Mesendoderm (in vitro differentiated cells): ENCODE data around the gene COX4I1. TPM values are rescaled to one million over a fixed set of nuclear protein-coding genes. Genes with fewer than 3 reads are reported as not detected.
A peak's percentile ranks its signal among the peaks of the same experiment; 100 is the strongest.

Source experiments
- DNase-seq: peaks from one replicate; pipeline ENCODE4 v3.0.0; 2013
- H2AK5ac ChIP-seq: 2 replicates; pipeline ENCODE4 v1.6.1; 2013; ENCODE audit warnings: low read length, inconsistent platforms
- H2BK120ac ChIP-seq: 2 replicates; pipeline ENCODE4 v1.6.1; 2013; ENCODE audit warnings: low read depth, mild to moderate bottlenecking, low read length, moderate library complexity, mixed read lengths
- H2BK15ac ChIP-seq: replicated peaks from 2 replicates; pipeline ENCODE4 v1.6.1; 2013; ENCODE audit warnings: low read depth, mild to moderate bottlenecking, moderate library complexity
- H2BK5ac ChIP-seq: 2 replicates; pipeline ENCODE4 v1.6.1; 2013; ENCODE audit warnings: low read length, inconsistent platforms
- H3K18ac ChIP-seq: 2 replicates; pipeline ENCODE4 v1.6.1; 2013; ENCODE audit warnings: mild to moderate bottlenecking, low read length, mixed read lengths
- H3K23ac ChIP-seq: one replicate; pipeline ENCODE4 v1.6.1; 2013; ENCODE audit warnings: low read length
- H3K27ac ChIP-seq: 2 replicates; pipeline ENCODE4 v1.5.1; 2013; ENCODE audit warnings: low read depth, mild to moderate bottlenecking, inconsistent platforms, low read length, moderate library complexity
- H3K27me3 ChIP-seq: 2 replicates; pipeline ENCODE4 v1.6.1; 2013; ENCODE audit warnings: low read length, control low read depth, mild to moderate bottlenecking, inconsistent platforms; ENCODE audit not compliant: insufficient read depth, poor library complexity
- H3K36me3 ChIP-seq: 2 replicates; pipeline ENCODE4 v1.6.1; 2013; ENCODE audit warnings: low read length, inconsistent platforms; ENCODE audit not compliant: control insufficient read depth, insufficient read depth
- H3K4ac ChIP-seq: one replicate; pipeline ENCODE4 v1.6.1; 2013; ENCODE audit warnings: low read depth, mild to moderate bottlenecking, low read length, moderate library complexity
- H3K4me1 ChIP-seq: 2 replicates; pipeline ENCODE4 v1.6.1; 2013; ENCODE audit warnings: low read depth, low read length, inconsistent platforms; ENCODE audit not compliant: control insufficient read depth
- H3K4me2 ChIP-seq: 2 replicates; pipeline ENCODE4 v1.6.1; 2013; ENCODE audit warnings: low read length
- H3K4me3 ChIP-seq: 2 replicates; pipeline ENCODE4 v1.5.1; 2013; ENCODE audit warnings: mild to moderate bottlenecking, low read length
- H3K56ac ChIP-seq: one replicate; pipeline ENCODE4 v1.6.1; 2013; ENCODE audit warnings: low read length
- H3K79me1 ChIP-seq: 2 replicates; pipeline ENCODE4 v1.6.1; 2013; ENCODE audit warnings: low read length, inconsistent platforms
- H3K79me2 ChIP-seq: 2 replicates; pipeline ENCODE4 v1.6.1; 2013; ENCODE audit warnings: mild to moderate bottlenecking, low read length; ENCODE audit not compliant: control insufficient read depth, insufficient read depth
- H3K9ac ChIP-seq: 2 replicates; pipeline ENCODE4 v1.6.1; 2013; ENCODE audit warnings: low read length, inconsistent platforms
- H4K5ac ChIP-seq: one replicate; pipeline ENCODE4 v1.6.1; 2013; ENCODE audit warnings: low read length
- H4K8ac ChIP-seq: one replicate; pipeline ENCODE4 v1.6.1; 2013; ENCODE audit warnings: low read depth, mild to moderate bottlenecking, control low read depth, low read length, moderate library complexity
- WGBS: extraction: QIAGEN DNeasy Blood & Tissue Kit; methylation state at CpG from one replicate; pipeline ENCODE4 v1.1.7; 2013; ENCODE audit warnings: low lambda C conversion rate, missing lambda C conversion rate; ENCODE audit not compliant: insufficient coverage; ENCODE audit errors: extremely low coverage; 5-methylcytosine and 5-hydroxymethylcytosine counted together
- polyA plus RNA-seq, 2 experiments: library from polyadenylated mRNA; stranded (reverse); fragments of 200-250 nt; gene quantifications; one replicate each; pipeline ENCODE4 v1.2.3, GENCODE V29; 2013

The COX4I1 gene
- polyA plus RNA-seq (2013, experiment 1 of 2): 818 TPM
- polyA plus RNA-seq (2013, experiment 2 of 2): 789 TPM

DNA sequence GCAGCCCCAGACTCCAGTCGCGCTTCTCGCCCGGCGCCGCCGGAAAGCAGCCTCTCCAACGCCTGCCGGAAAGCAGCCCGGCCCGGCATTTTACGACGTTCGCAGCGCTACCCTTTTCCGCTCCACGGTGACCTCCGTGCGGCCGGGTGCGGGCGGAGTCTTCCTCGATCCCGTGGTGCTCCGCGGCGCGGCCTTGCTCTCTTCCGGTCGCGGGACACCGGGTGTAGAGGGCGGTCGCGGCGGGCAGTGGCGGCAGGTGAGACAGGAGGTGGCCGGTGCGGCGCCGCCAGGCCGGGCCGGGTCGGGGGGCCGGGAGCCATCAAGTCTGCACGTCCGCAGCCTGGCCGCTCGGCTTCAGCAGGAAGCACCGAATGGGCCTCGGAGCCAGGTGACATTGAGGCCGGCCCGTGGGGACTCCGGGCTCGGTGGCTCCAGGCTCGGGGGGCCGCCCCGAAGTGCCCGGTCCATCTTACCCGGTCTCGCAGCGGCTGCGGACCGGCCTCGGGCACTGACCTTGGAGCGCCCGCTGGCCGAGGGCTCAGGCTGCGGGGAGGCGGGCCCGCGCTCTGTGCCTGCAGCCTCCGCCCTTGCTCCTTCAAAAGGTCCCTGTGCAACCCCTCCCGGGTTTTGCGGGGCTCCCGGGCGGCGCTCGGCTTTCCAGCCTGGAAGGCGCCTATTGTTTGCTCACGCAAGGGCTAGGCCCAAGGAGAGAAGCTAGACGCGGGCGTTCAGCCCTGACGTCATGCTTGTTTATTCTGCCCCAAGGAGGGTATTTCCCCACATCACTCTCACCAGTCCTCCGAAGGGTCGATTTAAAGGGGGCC is at the start of gene COX4I1, which contains the start of gene EMC8:
Gene COX4I1 (plus strand): TSS at position 199 of the 824 bp plus-strand sequence. CDS start 1,511 bp downstream, outside the sequence.
Gene EMC8 (minus strand): TSS at position 48 of the 824 bp plus-strand sequence. CDS start 249 bp downstream, outside the sequence.
- H2BK15ac ChIP-seq: no peak within 1 kb of the TSS

DNA sequence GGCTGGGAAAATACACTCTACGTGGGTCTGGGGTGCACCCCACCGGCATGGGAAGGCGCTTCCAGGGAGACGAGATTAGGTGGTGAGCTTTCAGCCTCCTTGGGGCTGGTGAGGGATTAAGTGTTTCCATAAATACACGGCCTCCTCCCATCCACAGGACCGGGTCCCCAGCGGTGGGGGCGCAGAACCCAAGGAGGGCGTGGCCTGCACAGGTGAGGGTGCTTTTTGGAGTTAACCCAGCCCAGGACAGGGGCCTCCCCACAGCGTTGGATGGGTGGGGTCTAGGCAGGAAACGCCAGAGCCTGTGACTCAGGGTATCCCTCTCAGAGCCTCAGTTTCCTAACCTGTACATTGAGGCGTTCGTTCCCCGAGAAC is 49.7 kb upstream of the COX4I1 start:
- no peaks in the 10 kb centered on the region for H3K36me3 ChIP-seq
- no peak overlapping the region for H2BK5ac ChIP-seq
- peak overlapping the region; percentile 27 for H3K9ac ChIP-seq
- H3K27me3 ChIP-seq: no peaks in the 10 kb centered on the region
- H3K27ac ChIP-seq: no peak overlapping the region
- no CpG with 5 or more reads among the region's 14 CpGs for WGBS
- no peak overlapping the region for H2BK15ac ChIP-seq
- H3K18ac ChIP-seq: no peak overlapping the region
- H2AK5ac ChIP-seq: no peak overlapping the region
- H3K4me2 ChIP-seq: peak overlapping the region; percentile 39
- H3K4me1 ChIP-seq: peaks cover 11% of the 10 kb centered on the region
- H4K5ac ChIP-seq: no peak overlapping the region
- no peak for DNase-seq
- no peaks in the 10 kb centered on the region for H3K79me2 ChIP-seq
- no peak overlapping the region for H3K4me3 ChIP-seq
- H3K4ac ChIP-seq: no peak overlapping the region
- H3K23ac ChIP-seq: no peak overlapping the region
- no peak overlapping the region for H4K8ac ChIP-seq
- H2BK120ac ChIP-seq: no peak overlapping the region
- H3K56ac ChIP-seq: peak overlapping the region; percentile 65
- H3K79me1 ChIP-seq: no peaks in the 10 kb centered on the region

More for the DNA sequence above, at the start of gene COX4I1, which contains the start of gene EMC8:
- H3K23ac ChIP-seq: peak within 1 kb of the TSS; percentile 48
- peaks cover 17% of the 10 kb centered on the region for H3K36me3 ChIP-seq
- WGBS: no CpG with 5 or more reads among the region's 87 CpGs
- no peak within 1 kb of the TSS for H4K5ac ChIP-seq
- peak within 1 kb of the TSS; percentile 77 for H3K18ac ChIP-seq
- H3K4me2 ChIP-seq: peak within 1 kb of the TSS; percentile 88
- H3K4ac ChIP-seq: peak within 1 kb of the TSS; percentile 87
- H3K27ac ChIP-seq: peak within 1 kb of the TSS; percentile 80
- H3K9ac ChIP-seq: peak within 1 kb of the TSS; percentile 87
- peaks cover 68% of the 10 kb centered on the region for H3K79me2 ChIP-seq
- peak within 1 kb of the TSS; percentile 94 for H3K56ac ChIP-seq
- H3K79me1 ChIP-seq: peaks cover 43% of the 10 kb centered on the region
- H2BK5ac ChIP-seq: peak within 1 kb of the TSS; percentile 8
- peak within 1 kb of the TSS; percentile 30 for H2BK120ac ChIP-seq
- peak within 1 kb of the TSS; percentile 83 for H4K8ac ChIP-seq
- peak; percentile 96 for DNase-seq
- peak within 1 kb of the TSS; percentile 91 for H3K4me3 ChIP-seq
- H2AK5ac ChIP-seq: no peak within 1 kb of the TSS
- no peaks in the 10 kb centered on the region for H3K4me1 ChIP-seq
- no peaks in the 10 kb centered on the region for H3K27me3 ChIP-seq

DNA sequence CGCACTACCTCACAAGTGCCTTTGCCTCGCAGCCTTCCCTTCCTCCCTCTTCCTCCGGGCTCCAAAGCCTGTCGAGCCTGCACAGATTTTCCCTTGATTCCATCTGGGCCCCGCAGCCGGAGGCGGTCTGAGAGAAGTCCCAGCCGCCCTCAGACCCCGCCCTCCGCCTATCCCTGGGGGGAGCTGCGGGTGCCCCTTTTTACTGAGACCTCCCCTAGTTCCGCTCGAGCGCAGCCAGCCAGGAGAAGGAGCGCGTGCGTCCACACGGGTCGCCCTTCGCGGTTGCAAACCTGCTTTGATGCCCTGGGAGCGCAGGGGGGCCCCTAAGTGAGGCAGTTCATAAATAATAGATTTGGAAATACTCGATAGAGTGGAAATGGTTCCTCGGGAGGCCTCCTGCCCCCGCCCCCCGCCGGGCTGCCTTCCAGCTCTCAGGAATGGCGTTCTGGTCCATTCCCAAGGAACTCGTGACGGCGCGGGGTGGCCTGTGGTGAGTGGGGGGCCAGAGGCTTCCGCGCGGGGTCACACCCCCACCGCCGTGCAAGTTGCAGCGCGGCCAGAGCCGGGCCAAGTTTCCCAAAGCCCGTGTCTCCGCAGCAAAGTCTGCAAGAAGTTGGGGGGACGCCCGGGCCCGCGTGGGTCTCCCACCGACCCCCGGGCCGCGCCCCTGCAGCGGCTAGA is 49.2 kb upstream of the COX4I1 start:
- Histone ChIP-seq H3K18ac (peak overlapping the region; percentile 64), H3K27me3 (no peaks in the 10 kb centered on the region), H2AK5ac (no peak overlapping the region), H3K4ac (peak overlapping the region; percentile 75), H3K4me1 (peaks cover 11% of the 10 kb centered on the region), H3K36me3 (no peaks in the 10 kb centered on the region), H3K9ac (peak overlapping the region; percentile 70), H2BK15ac (no peak overlapping the region), H4K5ac (no peak overlapping the region), H4K8ac (peak overlapping the region; percentile 7), H3K79me2 (no peaks in the 10 kb centered on the region), H2BK120ac (no peak overlapping the region), H3K23ac (no peak overlapping the region), H3K27ac (no peak overlapping the region), H2BK5ac (no peak overlapping the region), H3K4me3 (no peak overlapping the region), H3K4me2 (peak overlapping the region; percentile 39), H3K79me1 (no peaks in the 10 kb centered on the region), H3K56ac (peak overlapping the region; percentile 80)
- whole genome bisulfite sequencing: no CpG with 5 or more reads among the region's 51 CpGs
- no peak for DNase-seq

DNA sequence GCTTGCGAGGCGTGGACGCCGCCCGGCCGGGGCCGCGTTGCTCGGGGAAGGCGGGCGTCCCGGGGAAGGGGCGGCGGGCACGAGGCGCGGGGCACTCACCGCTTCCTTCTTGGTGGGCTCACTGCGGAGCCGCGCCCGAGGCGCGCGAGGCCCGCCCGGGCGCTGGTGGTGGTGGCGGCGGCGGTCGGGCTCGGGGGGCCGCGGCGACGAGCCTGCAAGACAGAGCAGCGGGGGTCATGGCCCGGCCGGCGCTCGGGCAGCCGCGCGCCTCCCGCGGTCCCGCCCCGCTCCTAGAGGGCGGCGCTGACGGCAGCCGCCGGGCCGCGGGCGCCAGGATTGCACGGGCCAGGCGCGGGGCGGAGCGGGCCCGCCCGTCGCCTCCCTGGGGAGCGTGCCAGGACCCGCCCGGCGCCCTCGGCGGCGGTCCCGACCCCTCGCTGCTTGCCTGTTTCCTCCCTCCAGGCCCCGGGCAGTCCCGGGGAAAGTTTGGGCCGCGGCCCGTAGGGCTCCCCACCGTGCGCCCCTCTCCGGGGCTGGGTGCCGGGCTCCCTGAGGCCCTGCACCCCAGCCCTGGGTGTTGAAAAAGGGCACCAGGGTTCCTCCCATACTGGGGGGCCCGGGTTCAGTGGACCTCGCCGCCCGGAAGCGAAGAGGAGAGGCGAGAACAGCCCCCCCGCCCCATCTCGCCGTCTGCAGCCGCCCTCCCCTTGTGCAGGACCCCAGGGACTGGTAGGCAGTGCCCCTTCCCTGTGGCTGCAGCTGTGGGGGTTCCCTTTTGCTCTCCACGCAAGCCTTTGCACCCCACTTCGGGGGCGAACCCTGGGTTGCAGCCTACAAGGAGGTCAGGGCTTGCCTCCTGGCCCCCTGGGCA is 48.4 kb upstream of the COX4I1 start, which contains the start of gene C16orf74:
Gene C16orf74 (minus strand): TSS at position 270 of the 871 bp plus-strand sequence. CDS start 15,879 bp downstream, outside the sequence.
- no peak for DNase-seq
- WGBS: no CpG with 5 or more reads among the region's 96 CpGs

More for the DNA sequence above, 48.4 kb upstream of the COX4I1 start, which contains the start of gene C16orf74:
- H3K27ac ChIP-seq: no peak within 1 kb of the TSS
- peaks cover 11% of the 10 kb centered on the region for H3K4me1 ChIP-seq
- peak within 1 kb of the TSS; percentile 39 for H3K4me2 ChIP-seq
- H3K56ac ChIP-seq: peak within 1 kb of the TSS; percentile 80
- H3K18ac ChIP-seq: peak within 1 kb of the TSS; percentile 64
- H3K36me3 ChIP-seq: no peaks in the 10 kb centered on the region
- H3K79me2 ChIP-seq: no peaks in the 10 kb centered on the region
- no peak within 1 kb of the TSS for H4K5ac ChIP-seq
- H2BK5ac ChIP-seq: no peak within 1 kb of the TSS
- peak within 1 kb of the TSS; percentile 75 for H3K4ac ChIP-seq
- H4K8ac ChIP-seq: peak within 1 kb of the TSS; percentile 7
- peak within 1 kb of the TSS; percentile 70 for H3K9ac ChIP-seq
- no peak within 1 kb of the TSS for H2BK15ac ChIP-seq
- H2BK120ac ChIP-seq: no peak within 1 kb of the TSS
- peak within 1 kb of the TSS; percentile 93 for H3K23ac ChIP-seq
- H3K27me3 ChIP-seq: no peaks in the 10 kb centered on the region
- H3K79me1 ChIP-seq: no peaks in the 10 kb centered on the region
- no peak within 1 kb of the TSS for H3K4me3 ChIP-seq
- no peak within 1 kb of the TSS for H2AK5ac ChIP-seq
